Neutrophil (primary cell): Measurements from ENCODE around the gene FAM13C.

ENCODE experiments used
- H3K27ac ChIP-seq: fragments of 200-600 bp; sonication (generic); 2 replicates; pipeline ENCODE4 v1.5.1; 2016; ENCODE audit warnings: mild to moderate bottlenecking, moderate library complexity
- H3K27me3 ChIP-seq: fragments of 200-600 bp; sonication (generic); 2 replicates; pipeline ENCODE4 v1.6.0; 2016; ENCODE audit warnings: mild to moderate bottlenecking
- H3K36me3 ChIP-seq: fragments of 200-600 bp; sonication (generic); 2 replicates; pipeline ENCODE4 v1.5.1; 2017
- H3K4me1 ChIP-seq, 2 experiments: fragments of 200-600 bp in 1 of 2; sonication (generic) in 1 of 2; 1 replicate in 1 of 2; 2 replicates in 1 of 2; pipeline versions ENCODE4 v1.5.1 to v1.6.1; 2013 to 2016; ENCODE audit warnings: low read depth in 1 of 2, low read length in 1 of 2, mild to moderate bottlenecking in 1 of 2, moderate library complexity in 1 of 2; ENCODE audit not compliant: control insufficient read depth in 1 of 2, insufficient read depth in 1 of 2
- H3K4me3 ChIP-seq, 2 experiments: fragments of 200-600 bp in 1 of 2; sonication (generic) in 1 of 2; 1 replicate in 1 of 2; 2 replicates in 1 of 2; pipeline ENCODE4 v1.5.1; 2013 to 2016; ENCODE audit warnings: low read depth in 1 of 2, low read length in 1 of 2, mild to moderate bottlenecking in 1 of 2, moderate library complexity in 1 of 2
- H3K9me3 ChIP-seq: fragments of 200-600 bp; sonication (generic); 2 replicates; pipeline ENCODE4 v1.5.1; 2016
- CTCF ChIP-seq: fragments of 200-600 bp; sonication (generic); IDR thresholded peaks from 2 replicates; pipeline ENCODE4 v1.5.1; 2016; ENCODE audit warnings: antibody characterized with exemption

Gene FAM13C

GRCh38 chr10:59271160-59271559, 91.2 kb downstream of the FAM13C start:
- no peak for TF ChIP-seq CTCF
- Histone ChIP-seq H3K4me3 (no peak overlapping the region), H3K9me3 (no peaks in the 10 kb centered on the region), H3K4me1 (no peaks in the 10 kb centered on the region), H3K27me3 (no peaks in the 10 kb centered on the region), H3K27ac (no peak overlapping the region), H3K36me3 (no peaks in the 10 kb centered on the region)

- Histone ChIP-seq H3K9me3 (no peaks in the 10 kb centered on the region), H3K4me3 (no peak overlapping the region), H3K27me3 (no peaks in the 10 kb centered on the region), H3K4me1 (no peaks in the 10 kb centered on the region), H3K36me3 (no peaks in the 10 kb centered on the region), H3K27ac (no peak overlapping the region)
- no peak for TF ChIP-seq CTCF
Measured at GRCh38 chr10:59270492-59270891, 91.9 kb downstream of the FAM13C start.

- H3K4me1 ChIP-seq = no peaks in the 10 kb centered on the region
- no peak for TF ChIP-seq CTCF
- no peak overlapping the region for H3K27ac ChIP-seq
- H3K36me3 ChIP-seq = no peaks in the 10 kb centered on the region
- no peak overlapping the region for H3K4me3 ChIP-seq
- H3K27me3 ChIP-seq = no peaks in the 10 kb centered on the region
- H3K9me3 ChIP-seq = no peaks in the 10 kb centered on the region
Measured at GRCh38 chr10:59269651-59270050, 92.7 kb downstream of the FAM13C start.

- Histone ChIP-seq H3K27me3 (no peaks in the 10 kb centered on the region), H3K4me3 (no peak overlapping the region), H3K27ac (no peak overlapping the region), H3K4me1 (no peaks in the 10 kb centered on the region), H3K36me3 (no peaks in the 10 kb centered on the region), H3K9me3 (no peaks in the 10 kb centered on the region)
- no peak for TF ChIP-seq CTCF
Measured at GRCh38 chr10:59268460-59268859, 93.9 kb downstream of the FAM13C start.

GRCh38 chr10:59266321-59266720, 96.0 kb downstream of the FAM13C start:
- H3K4me3 ChIP-seq = no peak overlapping the region
- no peaks in the 10 kb centered on the region for H3K9me3 ChIP-seq
- no peaks in the 10 kb centered on the region for H3K36me3 ChIP-seq
- H3K27ac ChIP-seq = no peak overlapping the region
- H3K4me1 ChIP-seq = no peaks in the 10 kb centered on the region
- TF ChIP-seq CTCF = no peak
- no peaks in the 10 kb centered on the region for H3K27me3 ChIP-seq

- Histone ChIP-seq H3K9me3 (no peaks in the 10 kb centered on the region), H3K36me3 (no peaks in the 10 kb centered on the region)
- no peak for TF ChIP-seq CTCF
Measured at GRCh38 chr10:59265141-59265540, 97.2 kb downstream of the FAM13C start.

More at GRCh38 chr10:59265141-59265540, 97.2 kb downstream of the FAM13C start:
- H3K27ac ChIP-seq = no peak overlapping the region
- no peaks in the 10 kb centered on the region for H3K4me1 ChIP-seq
- no peak overlapping the region for H3K4me3 ChIP-seq
- H3K27me3 ChIP-seq = no peaks in the 10 kb centered on the region
